ENCODE data around the gene GANAB.

- no peak for TF ChIP-seq EZH2 (IDR thresholded peaks at IDR 0.05; ENCODE audit: borderline replicate concordance)
- TF ChIP-seq, protein P1, sequence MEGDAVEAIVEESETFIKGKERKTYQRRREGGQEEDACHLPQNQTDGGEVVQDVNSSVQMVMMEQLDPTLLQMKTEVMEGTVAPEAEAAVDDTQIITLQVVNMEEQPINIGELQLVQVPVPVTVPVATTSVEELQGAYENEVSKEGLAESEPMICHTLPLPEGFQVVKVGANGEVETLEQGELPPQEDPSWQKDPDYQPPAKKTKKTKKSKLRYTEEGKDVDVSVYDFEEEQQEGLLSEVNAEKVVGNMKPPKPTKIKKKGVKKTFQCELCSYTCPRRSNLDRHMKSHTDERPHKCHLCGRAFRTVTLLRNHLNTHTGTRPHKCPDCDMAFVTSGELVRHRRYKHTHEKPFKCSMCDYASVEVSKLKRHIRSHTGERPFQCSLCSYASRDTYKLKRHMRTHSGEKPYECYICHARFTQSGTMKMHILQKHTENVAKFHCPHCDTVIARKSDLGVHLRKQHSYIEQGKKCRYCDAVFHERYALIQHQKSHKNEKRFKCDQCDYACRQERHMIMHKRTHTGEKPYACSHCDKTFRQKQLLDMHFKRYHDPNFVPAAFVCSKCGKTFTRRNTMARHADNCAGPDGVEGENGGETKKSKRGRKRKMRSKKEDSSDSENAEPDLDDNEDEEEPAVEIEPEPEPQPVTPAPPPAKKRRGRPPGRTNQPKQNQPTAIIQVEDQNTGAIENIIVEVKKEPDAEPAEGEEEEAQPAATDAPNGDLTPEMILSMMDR (IDR thresholded peaks at IDR 0.05; ENCODE audit: poor library complexity) = no peak
- TF ChIP-seq EZH2phosphoT487 (IDR thresholded peaks at IDR 0.05; ENCODE audit: low read depth, severe bottlenecking, unreplicated experiment) = no peak
Observed at GRCh38 chr11:62621567-62622470, 24.6 kb downstream of the GANAB start, which contains the start of gene B3GAT3.

Data from hepatocyte (in vitro differentiated cells).